HepG2 (cell line): Measurements from ENCODE around the gene IER2. TPM values are rescaled to one million over a fixed set of nuclear protein-coding genes. Genes with fewer than 3 reads are reported as not detected.

Experiments
- IKZF1 ChIP-seq: fragments of 450-650 bp; IDR thresholded peaks from 2 replicates; pipeline ENCODE4 v1.7.1; 2016
- ISL2 ChIP-seq: sonication (generic); formaldehyde crosslinking; IDR thresholded peaks from 2 replicates; pipeline ENCODE4 v1.5.0; 2020; ENCODE audit warnings: missing genetic modification reagents
- JUND ChIP-seq: sonication (generic); formaldehyde crosslinking; IDR thresholded peaks from 2 replicates; pipeline ENCODE4 v1.8.0; 2022; ENCODE audit warnings: mild to moderate bottlenecking, missing genetic modification reagents
- SAFB2 ChIP-seq: sonication (generic); formaldehyde crosslinking; IDR thresholded peaks from 2 replicates; pipeline ENCODE4 v1.5.1; 2020; ENCODE audit warnings: missing genetic modification reagents, low read depth, mild to moderate bottlenecking, borderline replicate concordance
- TEAD2 ChIP-seq: sonication (generic); formaldehyde crosslinking; IDR thresholded peaks from 2 replicates; pipeline ENCODE4 v1.9.0; 2021; ENCODE audit warnings: missing genetic modification reagents
- ZNF468 ChIP-seq: sonication (generic); formaldehyde crosslinking; IDR thresholded peaks from 2 replicates; pipeline ENCODE4 v1.8.0; 2022; ENCODE audit warnings: mild to moderate bottlenecking, moderate library complexity, missing genetic modification reagents
- ZNF546 ChIP-seq: sonication (generic); formaldehyde crosslinking; conservative IDR thresholded peaks from 2 replicates; pipeline ENCODE4 v1.8.1; 2023; ENCODE audit warnings: mild to moderate bottlenecking, missing genetic modification reagents
- ZNF558 ChIP-seq: sonication (generic); formaldehyde crosslinking; IDR thresholded peaks from 2 replicates; pipeline ENCODE4 v1.9.0; 2022; ENCODE audit warnings: mild to moderate bottlenecking, missing genetic modification reagents, borderline replicate concordance
- ZNF652 ChIP-seq: IDR thresholded peaks from 2 replicates; pipeline ENCODE4 v1.6.1; 2016; ENCODE audit warnings: low read depth, borderline replicate concordance
- ZNF674 ChIP-seq: sonication (generic); formaldehyde crosslinking; IDR thresholded peaks from 2 replicates; pipeline ENCODE4 v1.5.0; 2020; ENCODE audit warnings: low read depth, mild to moderate bottlenecking, missing genetic modification reagents
- ZNF839 ChIP-seq: sonication (generic); formaldehyde crosslinking; IDR thresholded peaks from 2 replicates; pipeline ENCODE4 v1.4.0; 2020; ENCODE audit warnings: missing genetic modification reagents, mild to moderate bottlenecking, borderline replicate concordance
- ZSCAN22 ChIP-seq: sonication (generic); formaldehyde crosslinking; IDR thresholded peaks from 2 replicates; pipeline ENCODE4 v1.4.0; 2020; ENCODE audit warnings: mild to moderate bottlenecking, missing genetic modification reagents
- polyA plus RNA-seq, 8 experiments: library from polyadenylated mRNA; depleted of rRNA in 3 of 8; stranded (reverse) in 7 of 8; unstranded in 1 of 8; fragments of >200 nt; fragmentation: Illumina TruSeq in 4 of 8; extraction: Trizol in 4 of 8; gene quantifications; 2 replicates each; pipeline versions ENCODE4 v1.2.1 to v1.2.3, GENCODE V29; 2011 to 2016; ENCODE audit warnings: low read depth in 4 of 8, missing spikeins in 1 of 8, mixed read lengths in 1 of 8; ENCODE audit not compliant: insufficient read depth in 1 of 8
- total RNA-seq, 5 experiments: library from RNA; depleted of rRNA; stranded (reverse); fragments of >200 nt; fragmentation: Illumina TruSeq; extraction: Trizol; gene quantifications; 2 replicates each; pipeline ENCODE4 v1.2.3, GENCODE V29; 2016; ENCODE audit warnings: low read depth in 1 of 5
- TF ChIP-seq, protein P1 (sequence below): sonication (generic); formaldehyde crosslinking; IDR thresholded peaks from 2 replicates; pipeline ENCODE4 v1.4.0; 2020; ENCODE audit warnings: missing genetic modification reagents
- TF ChIP-seq, protein P2 (sequence below), 2 experiments: sonication (generic) in 1 of 2; formaldehyde crosslinking in 1 of 2; IDR thresholded peaks; 2 replicates each; pipeline versions ENCODE4 v1.4.0 to v1.6.1; 2016 to 2020; ENCODE audit warnings: borderline replicate concordance in 1 of 2, low read depth in 1 of 2, mild to moderate bottlenecking in 1 of 2, missing genetic modification reagents in 1 of 2
- TF ChIP-seq, protein P3 (sequence below): sonication (generic); formaldehyde crosslinking; IDR thresholded peaks from 2 replicates; pipeline ENCODE4 v1.9.0; 2021; ENCODE audit warnings: missing genetic modification reagents, borderline replicate concordance

Gene IER2
- total and polyA plus RNA-seq, 2 of the 13 experiments (the other 11 are each of a cell fraction or from before 2014, with no cell fraction given) = 10.1 to 14.3 TPM

DNA sequence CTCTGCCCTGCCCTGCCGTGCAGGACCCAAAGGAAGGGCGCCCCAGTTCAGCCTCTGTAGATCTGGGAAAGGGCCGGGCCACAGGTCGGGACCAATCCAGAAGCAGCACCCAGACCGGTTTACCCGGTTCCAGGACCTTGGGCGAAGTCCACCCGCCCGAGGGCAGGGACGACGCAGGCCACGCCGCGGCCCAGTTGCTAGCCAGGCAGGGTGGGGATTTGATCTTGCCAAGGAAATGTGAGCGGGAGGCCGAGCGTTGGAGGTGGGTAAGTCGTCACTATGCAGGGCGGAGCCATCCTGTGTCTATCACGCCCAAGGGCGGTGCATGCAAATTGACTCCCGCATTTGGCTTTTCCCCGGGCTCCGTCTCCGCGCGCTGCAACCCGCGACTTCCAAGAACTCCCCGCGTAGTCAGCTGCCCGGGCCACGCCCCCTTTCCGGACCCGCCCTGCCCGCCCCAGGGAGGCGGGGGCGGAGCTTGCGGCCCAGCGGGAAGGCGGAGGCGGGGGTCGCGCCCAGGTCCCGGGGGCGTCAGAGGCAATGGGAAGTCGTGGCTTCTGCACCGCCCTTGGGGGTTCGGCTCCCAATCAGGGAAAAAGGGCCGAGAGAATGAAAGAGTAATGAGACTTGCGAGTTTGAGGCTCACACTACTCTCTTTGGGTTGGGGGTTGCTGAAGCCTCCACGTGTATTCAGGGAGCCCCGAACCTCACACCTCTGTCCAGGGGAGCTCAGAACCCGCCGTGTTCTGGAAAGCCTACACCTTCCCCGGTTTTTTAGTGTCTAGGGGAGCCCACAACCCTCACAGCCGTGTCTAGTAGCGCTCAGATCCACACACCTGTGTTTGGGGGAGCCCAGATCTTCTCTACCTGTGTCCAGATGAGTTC, 12.8 kb downstream of the IER2 start (continued):
- TF ChIP-seq ZNF674 (CRISPR knock-in tag) (no peak), ZSCAN22 (CRISPR knock-in tag) (no peak), TEAD2 (CRISPR knock-in tag) (no peak), ZNF652 (CRISPR knock-in tag) (no peak; the same call in 1 of the 2 replicates), ISL2 (CRISPR knock-in tag) (no peak; the same call in 1 of the 2 replicates), IKZF1 (no peak), SAFB2 (CRISPR knock-in tag) (no peak; the same call in 1 of the 2 replicates), ZNF839 (CRISPR knock-in tag) (no peak), ZNF468 (no peak), ZNF546 (CRISPR knock-in tag) (no peak; the same call in 1 of the 2 replicates), JUND (CRISPR knock-in tag) (0 out of 2 replicates have a peak, but pooled peaks have one; percentile 28), ZNF558 (CRISPR knock-in tag) (no peak; the same call in 1 of the 2 replicates)
- TF ChIP-seq, protein P1, sequence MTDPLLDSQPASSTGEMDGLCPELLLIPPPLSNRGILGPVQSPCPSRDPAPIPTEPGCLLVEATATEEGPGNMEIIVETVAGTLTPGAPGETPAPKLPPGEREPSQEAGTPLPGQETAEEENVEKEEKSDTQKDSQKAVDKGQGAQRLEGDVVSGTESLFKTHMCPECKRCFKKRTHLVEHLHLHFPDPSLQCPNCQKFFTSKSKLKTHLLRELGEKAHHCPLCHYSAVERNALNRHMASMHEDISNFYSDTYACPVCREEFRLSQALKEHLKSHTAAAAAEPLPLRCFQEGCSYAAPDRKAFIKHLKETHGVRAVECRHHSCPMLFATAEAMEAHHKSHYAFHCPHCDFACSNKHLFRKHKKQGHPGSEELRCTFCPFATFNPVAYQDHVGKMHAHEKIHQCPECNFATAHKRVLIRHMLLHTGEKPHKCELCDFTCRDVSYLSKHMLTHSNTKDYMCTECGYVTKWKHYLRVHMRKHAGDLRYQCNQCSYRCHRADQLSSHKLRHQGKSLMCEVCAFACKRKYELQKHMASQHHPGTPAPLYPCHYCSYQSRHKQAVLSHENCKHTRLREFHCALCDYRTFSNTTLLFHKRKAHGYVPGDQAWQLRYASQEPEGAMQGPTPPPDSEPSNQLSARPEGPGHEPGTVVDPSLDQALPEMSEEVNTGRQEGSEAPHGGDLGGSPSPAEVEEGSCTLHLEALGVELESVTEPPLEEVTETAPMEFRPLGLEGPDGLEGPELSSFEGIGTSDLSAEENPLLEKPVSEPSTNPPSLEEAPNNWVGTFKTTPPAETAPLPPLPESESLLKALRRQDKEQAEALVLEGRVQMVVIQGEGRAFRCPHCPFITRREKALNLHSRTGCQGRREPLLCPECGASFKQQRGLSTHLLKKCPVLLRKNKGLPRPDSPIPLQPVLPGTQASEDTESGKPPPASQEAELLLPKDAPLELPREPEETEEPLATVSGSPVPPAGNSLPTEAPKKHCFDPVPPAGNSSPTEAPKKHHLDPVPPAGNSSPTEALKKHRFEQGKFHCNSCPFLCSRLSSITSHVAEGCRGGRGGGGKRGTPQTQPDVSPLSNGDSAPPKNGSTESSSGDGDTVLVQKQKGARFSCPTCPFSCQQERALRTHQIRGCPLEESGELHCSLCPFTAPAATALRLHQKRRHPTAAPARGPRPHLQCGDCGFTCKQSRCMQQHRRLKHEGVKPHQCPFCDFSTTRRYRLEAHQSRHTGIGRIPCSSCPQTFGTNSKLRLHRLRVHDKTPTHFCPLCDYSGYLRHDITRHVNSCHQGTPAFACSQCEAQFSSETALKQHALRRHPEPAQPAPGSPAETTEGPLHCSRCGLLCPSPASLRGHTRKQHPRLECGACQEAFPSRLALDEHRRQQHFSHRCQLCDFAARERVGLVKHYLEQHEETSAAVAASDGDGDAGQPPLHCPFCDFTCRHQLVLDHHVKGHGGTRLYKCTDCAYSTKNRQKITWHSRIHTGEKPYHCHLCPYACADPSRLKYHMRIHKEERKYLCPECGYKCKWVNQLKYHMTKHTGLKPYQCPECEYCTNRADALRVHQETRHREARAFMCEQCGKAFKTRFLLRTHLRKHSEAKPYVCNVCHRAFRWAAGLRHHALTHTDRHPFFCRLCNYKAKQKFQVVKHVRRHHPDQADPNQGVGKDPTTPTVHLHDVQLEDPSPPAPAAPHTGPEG (CRISPR knock-in tag) = peak; percentile 96
- TF ChIP-seq, protein P2, sequence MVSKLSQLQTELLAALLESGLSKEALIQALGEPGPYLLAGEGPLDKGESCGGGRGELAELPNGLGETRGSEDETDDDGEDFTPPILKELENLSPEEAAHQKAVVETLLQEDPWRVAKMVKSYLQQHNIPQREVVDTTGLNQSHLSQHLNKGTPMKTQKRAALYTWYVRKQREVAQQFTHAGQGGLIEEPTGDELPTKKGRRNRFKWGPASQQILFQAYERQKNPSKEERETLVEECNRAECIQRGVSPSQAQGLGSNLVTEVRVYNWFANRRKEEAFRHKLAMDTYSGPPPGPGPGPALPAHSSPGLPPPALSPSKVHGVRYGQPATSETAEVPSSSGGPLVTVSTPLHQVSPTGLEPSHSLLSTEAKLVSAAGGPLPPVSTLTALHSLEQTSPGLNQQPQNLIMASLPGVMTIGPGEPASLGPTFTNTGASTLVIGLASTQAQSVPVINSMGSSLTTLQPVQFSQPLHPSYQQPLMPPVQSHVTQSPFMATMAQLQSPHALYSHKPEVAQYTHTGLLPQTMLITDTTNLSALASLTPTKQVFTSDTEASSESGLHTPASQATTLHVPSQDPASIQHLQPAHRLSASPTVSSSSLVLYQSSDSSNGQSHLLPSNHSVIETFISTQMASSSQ (IDR thresholded peaks at IDR 0.05; ENCODE audit: low read depth) = no peak
- TF ChIP-seq, protein P2 (CRISPR knock-in tag; IDR thresholded peaks at IDR 0.05; ENCODE audit: borderline replicate concordance) = peak; percentile 66; the same call in 1 of the 2 replicates
- TF ChIP-seq, protein P3, sequence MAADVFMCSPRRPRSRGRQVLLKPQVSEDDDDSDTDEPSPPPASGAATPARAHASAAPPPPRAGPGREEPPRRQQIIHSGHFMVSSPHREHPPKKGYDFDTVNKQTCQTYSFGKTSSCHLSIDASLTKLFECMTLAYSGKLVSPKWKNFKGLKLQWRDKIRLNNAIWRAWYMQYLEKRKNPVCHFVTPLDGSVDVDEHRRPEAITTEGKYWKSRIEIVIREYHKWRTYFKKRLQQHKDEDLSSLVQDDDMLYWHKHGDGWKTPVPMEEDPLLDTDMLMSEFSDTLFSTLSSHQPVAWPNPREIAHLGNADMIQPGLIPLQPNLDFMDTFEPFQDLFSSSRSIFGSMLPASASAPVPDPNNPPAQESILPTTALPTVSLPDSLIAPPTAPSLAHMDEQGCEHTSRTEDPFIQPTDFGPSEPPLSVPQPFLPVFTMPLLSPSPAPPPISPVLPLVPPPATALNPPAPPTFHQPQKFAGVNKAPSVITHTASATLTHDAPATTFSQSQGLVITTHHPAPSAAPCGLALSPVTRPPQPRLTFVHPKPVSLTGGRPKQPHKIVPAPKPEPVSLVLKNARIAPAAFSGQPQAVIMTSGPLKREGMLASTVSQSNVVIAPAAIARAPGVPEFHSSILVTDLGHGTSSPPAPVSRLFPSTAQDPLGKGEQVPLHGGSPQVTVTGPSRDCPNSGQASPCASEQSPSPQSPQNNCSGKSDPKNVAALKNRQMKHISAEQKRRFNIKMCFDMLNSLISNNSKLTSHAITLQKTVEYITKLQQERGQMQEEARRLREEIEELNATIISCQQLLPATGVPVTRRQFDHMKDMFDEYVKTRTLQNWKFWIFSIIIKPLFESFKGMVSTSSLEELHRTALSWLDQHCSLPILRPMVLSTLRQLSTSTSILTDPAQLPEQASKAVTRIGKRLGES (CRISPR knock-in tag) = no peak
